IMR-90 (cell line): ENCODE results near the gene RASGRP2. TPM values are rescaled to one million over a fixed set of nuclear protein-coding genes. Genes with fewer than 3 reads are reported as not detected.

Source experiments
- ATAC-seq: fragments of 200-7000 bp; cut with Tn5 transposase; 2 replicates; pipeline ENCODE4 v1.9.1; 2020; ENCODE audit warnings: low read depth, mild to moderate bottlenecking, moderate library complexity
- BruUV-seq: library from RNA; stranded (reverse); fragments of 400-500 nt; replicated peaks from 2 replicates; lab custom pipeline; 2021; lab: Mats Ljungman, UMichigan
- CTCF ChIA-PET: fragments of 300-600 bp; formaldehyde crosslinking; extraction: SDS; loops from one replicate; lab custom pipeline; 2021; ENCODE audit warnings: antibody characterized with exemption; lab: Yijun Ruan, JAX
- POLR2A ChIA-PET: fragments of 300-600 bp; sonication (Branson Sonifier 250); formaldehyde crosslinking; loops from one replicate; lab custom pipeline; 2022; ENCODE audit warnings: antibody characterized with exemption; ENCODE audit not compliant: unreplicated experiment; lab: Charles Lee
- DNase-seq: peaks from one replicate; pipeline ENCODE4 v3.0.0; 2013
- H2AFZ ChIP-seq: replicated peaks from 2 replicates; pipeline ENCODE3; 2013; ENCODE audit warnings: low read length, mild to moderate bottlenecking; ENCODE audit not compliant: poor library complexity
- H2AK5ac ChIP-seq: 2 replicates; pipeline ENCODE4 v1.6.1; 2013; ENCODE audit warnings: low read depth, low read length, inconsistent platforms
- H2AK9ac ChIP-seq: replicated peaks from 2 replicates; pipeline ENCODE3; 2013; ENCODE audit warnings: mild to moderate bottlenecking, low read depth, low read length, moderate library complexity; ENCODE audit not compliant: poor library complexity
- H2BK120ac ChIP-seq: 2 replicates; pipeline ENCODE4 v1.6.1; 2013; ENCODE audit warnings: low read depth, low read length, inconsistent platforms
- H2BK15ac ChIP-seq: 3 replicates; pipeline ENCODE4 v1.6.1; 2013; ENCODE audit warnings: low read depth, low read length, inconsistent platforms
- H2BK20ac ChIP-seq: 2 replicates; pipeline ENCODE4 v1.6.1; 2013; ENCODE audit warnings: low read depth, mild to moderate bottlenecking, inconsistent platforms, low read length, moderate library complexity
- H2BK5ac ChIP-seq: 2 replicates; pipeline ENCODE4 v1.6.1; 2013; ENCODE audit warnings: mild to moderate bottlenecking, low read depth, low read length, inconsistent platforms; ENCODE audit not compliant: poor library complexity, severe bottlenecking
- H3K14ac ChIP-seq: replicated peaks from 2 replicates; pipeline ENCODE4 v1.6.1; 2013; ENCODE audit warnings: low read depth, low read length, inconsistent platforms
- H3K18ac ChIP-seq: 2 replicates; pipeline ENCODE4 v1.6.1; 2013; ENCODE audit warnings: low read depth, low read length, control low read depth
- H3K23ac ChIP-seq: 2 replicates; pipeline ENCODE4 v1.6.1; 2013; ENCODE audit warnings: low read depth, low read length, inconsistent platforms
- H3K27ac ChIP-seq: 2 replicates; pipeline ENCODE4 v1.5.1; 2013; ENCODE audit warnings: mild to moderate bottlenecking, control low read depth, low read length; ENCODE audit not compliant: insufficient read depth
- H3K27me3 ChIP-seq: 2 replicates; pipeline ENCODE4 v1.6.1; 2013; ENCODE audit warnings: low read length; ENCODE audit not compliant: control insufficient read depth, insufficient read depth
- H3K36me3 ChIP-seq: 2 replicates; pipeline ENCODE4 v1.6.1; 2013; ENCODE audit warnings: low read length, mixed read lengths; ENCODE audit not compliant: control insufficient read depth, insufficient read depth
- H3K4ac ChIP-seq: 2 replicates; pipeline ENCODE4 v1.6.1; 2013; ENCODE audit warnings: low read depth, low read length, inconsistent platforms
- H3K4me1 ChIP-seq: 2 replicates; pipeline ENCODE4 v1.6.1; 2013; ENCODE audit warnings: low read length, mixed read lengths; ENCODE audit not compliant: control insufficient read depth, insufficient read depth
- H3K4me2 ChIP-seq: 2 replicates; pipeline ENCODE4 v1.6.1; 2013; ENCODE audit warnings: low read depth, mild to moderate bottlenecking, control low read depth, low read length, moderate library complexity
- H3K4me3 ChIP-seq: 2 replicates; pipeline ENCODE4 v1.5.1; 2013; ENCODE audit warnings: low read depth, mild to moderate bottlenecking, control low read depth, low read length, moderate library complexity; ENCODE audit not compliant: insufficient read depth
- H3K56ac ChIP-seq: 2 replicates; pipeline ENCODE4 v1.6.1; 2013; ENCODE audit warnings: low read length, inconsistent platforms; ENCODE audit not compliant: insufficient read depth; ENCODE audit errors: extremely low read depth
- H3K79me1 ChIP-seq, 2 experiments: 2 replicates each; pipeline ENCODE4 v1.6.1; 2013; ENCODE audit warnings: low read length in 2 of 2, inconsistent platforms in 1 of 2, low read depth in 1 of 2
- H3K9ac ChIP-seq: 2 replicates; pipeline ENCODE4 v1.6.1; 2013; ENCODE audit warnings: low read depth, low read length, control low read depth
- H3K9me1 ChIP-seq: 2 replicates; pipeline ENCODE4 v1.6.1; 2013; ENCODE audit warnings: low read length, inconsistent platforms; ENCODE audit not compliant: insufficient read depth
- H3K9me3 ChIP-seq: 2 replicates; pipeline ENCODE4 v1.6.1; 2013; ENCODE audit warnings: low read length; ENCODE audit not compliant: control insufficient read depth, insufficient read depth
- H4K20me1 ChIP-seq: 2 replicates; pipeline ENCODE4 v1.6.1; 2013; ENCODE audit warnings: low read length, inconsistent platforms; ENCODE audit not compliant: insufficient read depth
- H4K5ac ChIP-seq: 2 replicates; pipeline ENCODE4 v1.6.1; 2013; ENCODE audit warnings: mild to moderate bottlenecking, low read depth, low read length, control low read depth
- H4K8ac ChIP-seq, 2 experiments: 2 replicates each; pipeline ENCODE4 v1.6.1; 2013; ENCODE audit warnings: low read depth in 2 of 2, low read length in 2 of 2, control low read depth in 1 of 2, inconsistent platforms in 1 of 2
- H4K91ac ChIP-seq: 2 replicates; pipeline ENCODE4 v1.6.1; 2013; ENCODE audit warnings: low read depth, low read length, inconsistent platforms; ENCODE audit not compliant: insufficient read depth
- CEBPB ChIP-seq: IDR thresholded peaks from 2 replicates; pipeline ENCODE4 v1.6.1; 2012; ENCODE audit warnings: low read depth, low read length, improper control_type of control experiment
- CHD1 ChIP-seq: IDR thresholded peaks from 2 replicates; pipeline ENCODE4 v1.6.1; 2012; ENCODE audit warnings: low read depth, low read length, improper control_type of control experiment
- MAFK ChIP-seq: IDR thresholded peaks from 2 replicates; pipeline ENCODE4 v1.6.1; 2012; ENCODE audit warnings: low read depth, low read length, improper control_type of control experiment
- MAZ ChIP-seq: IDR thresholded peaks from 2 replicates; pipeline ENCODE4 v1.6.1; 2012; ENCODE audit warnings: low read depth, mild to moderate bottlenecking, low read length, improper control_type of control experiment, moderate library complexity, borderline replicate concordance
- RAD21 ChIP-seq: IDR thresholded peaks from 2 replicates; pipeline ENCODE4 v1.6.1; 2012; ENCODE audit warnings: low read length, improper control_type of control experiment
- WGBS, 2 experiments: methylation state at CpG; one replicate each; pipeline versions ENCODE4 v1.1.5 to v1.1.7; 2013; ENCODE audit warnings: missing lambda C conversion rate in 2 of 2; ENCODE audit not compliant: insufficient read length in 1 of 2; ENCODE audit errors: extremely low coverage in 2 of 2; 5-methylcytosine and 5-hydroxymethylcytosine counted together
- dilution Hi-C: fragments of 300-500 bp; cut with HindIII; formaldehyde crosslinking; loops from one replicate; pipeline ENCODE4 v1.14.3; 2018; ENCODE audit warnings: low sequenced_read_pairs; ENCODE audit not compliant: unreplicated experiment
- in situ Hi-C: fragments of 300-500 bp; cut with MboI; formaldehyde crosslinking; loops from 3 replicates; pipeline ENCODE4 v1.14.3; 2019; ENCODE audit warnings: low sequenced_read_pairs, inconsistent platforms, mixed read lengths
- intact Hi-C: fragments of 100-400 bp; cut with micrococcal nuclease; formaldehyde crosslinking; loops from 2 replicates; pipeline ENCODE4 v1.10.0; 2022
- polyA plus RNA-seq, 3 experiments: library from polyadenylated mRNA; depleted of rRNA; stranded (reverse); fragments of >200 nt; gene quantifications; 2 replicates each; pipeline ENCODE4 v1.2.3, GENCODE V29; 2012; ENCODE audit warnings: low replicate concordance in 1 of 3
- total RNA-seq: library from RNA; depleted of rRNA; stranded (reverse); fragments of >200 nt; gene quantifications from 2 replicates; pipeline ENCODE4 v1.2.3, GENCODE V29; 2012
- TF ChIP-seq, protein P1 (sequence below): fragments of 150-350 bp; IDR thresholded peaks from 2 replicates; pipeline ENCODE4 v1.6.1; 2016; ENCODE audit warnings: low read depth, mild to moderate bottlenecking, low read length, moderate library complexity, borderline replicate concordance
- TF ChIP-seq, protein P2 (sequence below): fragments of 150-350 bp; IDR thresholded peaks from 2 replicates; pipeline ENCODE4 v1.6.1; 2017; ENCODE audit warnings: mild to moderate bottlenecking, antibody characterized with exemption, low read length, low read depth

Gene RASGRP2
- total and polyA plus RNA-seq, 2 of the 4 experiments (the other 2 are of a cell fraction) = 1.2 TPM; not detected in 1

DNA sequence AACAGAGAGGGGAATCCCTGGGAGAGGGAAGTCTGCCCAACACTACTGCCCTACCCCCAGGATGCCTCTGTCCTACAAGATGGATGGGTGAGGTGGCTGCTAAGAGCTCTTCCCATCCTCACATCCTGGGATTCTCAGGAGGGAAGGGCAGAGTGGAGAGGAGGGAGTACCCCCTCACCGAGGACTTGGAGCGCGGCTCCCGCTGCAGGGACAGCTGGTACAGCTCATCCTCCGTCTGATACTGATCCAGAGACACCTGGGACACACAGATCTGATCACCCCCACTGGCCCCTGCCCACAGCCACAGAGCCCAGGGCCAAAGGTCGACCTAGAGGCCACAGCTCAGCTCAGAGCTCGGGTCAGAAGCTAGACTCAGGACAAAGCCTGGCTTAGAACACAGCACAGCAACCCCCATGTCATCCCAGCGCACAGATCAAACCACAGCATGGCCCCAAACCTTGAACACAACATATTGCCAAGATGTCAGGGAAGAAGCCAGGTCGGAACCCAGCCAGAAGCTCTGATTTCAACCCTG, 8.2 kb downstream of the RASGRP2 start:
- no peak overlapping the region for H2BK5ac ChIP-seq
- H3K36me3 ChIP-seq = no peaks in the 10 kb centered on the region
- H4K91ac ChIP-seq = no peak overlapping the region
- no peak overlapping the region for H3K4me3 ChIP-seq
- no peaks in the 10 kb centered on the region for H3K9me3 ChIP-seq
- no peak overlapping the region for H4K8ac ChIP-seq
- no peak overlapping the region for H3K27ac ChIP-seq
- 50% methylated on average over 1 of the region's 9 CpGs; no CpG with 5 or more reads in 1 of the 2 experiments for WGBS, 2 experiments
- dilution Hi-C loops (no loop called here), in situ Hi-C loops (no loop called here), intact Hi-C loops (no loop called here)
- no peaks in the 10 kb centered on the region for H3K9me1 ChIP-seq
- no peak overlapping the region for H3K4me2 ChIP-seq
- H3K79me1 ChIP-seq = no peaks in the 10 kb centered on the region
- no peak overlapping the region for H4K5ac ChIP-seq
- no peak overlapping the region for H2BK15ac ChIP-seq
- H2BK20ac ChIP-seq = no peak overlapping the region
- no peak overlapping the region for H2AFZ ChIP-seq
- TF ChIP-seq, protein P1, sequence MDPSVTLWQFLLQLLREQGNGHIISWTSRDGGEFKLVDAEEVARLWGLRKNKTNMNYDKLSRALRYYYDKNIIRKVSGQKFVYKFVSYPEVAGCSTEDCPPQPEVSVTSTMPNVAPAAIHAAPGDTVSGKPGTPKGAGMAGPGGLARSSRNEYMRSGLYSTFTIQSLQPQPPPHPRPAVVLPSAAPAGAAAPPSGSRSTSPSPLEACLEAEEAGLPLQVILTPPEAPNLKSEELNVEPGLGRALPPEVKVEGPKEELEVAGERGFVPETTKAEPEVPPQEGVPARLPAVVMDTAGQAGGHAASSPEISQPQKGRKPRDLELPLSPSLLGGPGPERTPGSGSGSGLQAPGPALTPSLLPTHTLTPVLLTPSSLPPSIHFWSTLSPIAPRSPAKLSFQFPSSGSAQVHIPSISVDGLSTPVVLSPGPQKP = no peak
- TF ChIP-seq, protein P2, sequence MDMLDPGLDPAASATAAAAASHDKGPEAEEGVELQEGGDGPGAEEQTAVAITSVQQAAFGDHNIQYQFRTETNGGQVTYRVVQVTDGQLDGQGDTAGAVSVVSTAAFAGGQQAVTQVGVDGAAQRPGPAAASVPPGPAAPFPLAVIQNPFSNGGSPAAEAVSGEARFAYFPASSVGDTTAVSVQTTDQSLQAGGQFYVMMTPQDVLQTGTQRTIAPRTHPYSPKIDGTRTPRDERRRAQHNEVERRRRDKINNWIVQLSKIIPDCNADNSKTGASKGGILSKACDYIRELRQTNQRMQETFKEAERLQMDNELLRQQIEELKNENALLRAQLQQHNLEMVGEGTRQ = no peak
- no peak for TF ChIP-seq MAZ
- TF ChIP-seq MAFK = no peak
- no peak for TF ChIP-seq CEBPB
- TF ChIP-seq RAD21 = no peak
- no peak for TF ChIP-seq CHD1
- no TSS peak for BruUV-seq
- H3K23ac ChIP-seq = no peak overlapping the region
- H4K20me1 ChIP-seq = no peaks in the 10 kb centered on the region
- no peak overlapping the region for H3K9ac ChIP-seq
- H3K4me1 ChIP-seq = no peaks in the 10 kb centered on the region
- no peak for DNase-seq
- no peak overlapping the region for H2AK9ac ChIP-seq
- H3K56ac ChIP-seq = no peak overlapping the region
- no peak overlapping the region for H3K18ac ChIP-seq
- H3K27me3 ChIP-seq = peaks cover 64% of the 10 kb centered on the region
- no peak overlapping the region for H2AK5ac ChIP-seq
- H3K14ac ChIP-seq = no peak overlapping the region
- ATAC-seq = no peak
- H2BK120ac ChIP-seq = no peak overlapping the region
- CTCF ChIA-PET = interaction anchor here (1.2 kb wide), 1 partner anchor 47 kb away, joined by 3 read pairs; no protein-coding TSS in a partner anchor
- no peak overlapping the region for H3K4ac ChIP-seq
- POLR2A ChIA-PET = no interaction called here
